ENCODE measurements around the gene RBP4.

The RBP4 gene

GRCh38 chr10:93594518-93594917, 6.5 kb downstream of the RBP4 start:
- Histone ChIP-seq H2BK5ac (ENCODE audit: low read length) (no peak overlapping the region), H3K79me1 (ENCODE audit: low read length) (no peaks in the 10 kb centered on the region), H3K4me1 (ENCODE audit: control insufficient read depth, low read depth, low read length) (no peaks in the 10 kb centered on the region), H3K27ac (ENCODE audit: low read depth, low read length) (no peak overlapping the region), H2AK5ac (ENCODE audit: low read length) (no peak overlapping the region), H3K9ac (ENCODE audit: low read length) (no peak overlapping the region), H2BK120ac (ENCODE audit: low read depth, low read length) (no peak overlapping the region), H4K5ac (ENCODE audit: low read length) (no peak overlapping the region), H3K27me3 (ENCODE audit: insufficient read depth, low read length, poor library complexity) (no peaks in the 10 kb centered on the region), H2BK15ac (replicated peaks; ENCODE audit: low read depth) (no peak overlapping the region), H3K36me3 (ENCODE audit: control insufficient read depth, insufficient read depth, low read length) (no peaks in the 10 kb centered on the region), H3K4me2 (ENCODE audit: low read length) (no peak overlapping the region), H3K4me3 (ENCODE audit: low read length) (no peak overlapping the region), H4K8ac (ENCODE audit: low read depth, low read length) (no peak overlapping the region), H3K4ac (ENCODE audit: low read depth, low read length) (no peak overlapping the region), H3K23ac (ENCODE audit: low read length) (no peak overlapping the region), H3K18ac (ENCODE audit: low read length) (no peak overlapping the region), H3K56ac (ENCODE audit: low read length) (no peak overlapping the region), H3K79me2 (ENCODE audit: control insufficient read depth, insufficient read depth, low read length) (no peaks in the 10 kb centered on the region)
- no peak for DNase-seq
- 100% methylated on average over 1 of the region's 7 CpGs for WGBS (ENCODE audit: extremely low coverage, insufficient coverage, low lambda C conversion rate)

GRCh38 chr10:93593749-93594148, 7.3 kb downstream of the RBP4 start:
- H2BK15ac ChIP-seq (replicated peaks; ENCODE audit: low read depth) = no peak overlapping the region
- no peak overlapping the region for H3K23ac ChIP-seq (ENCODE audit: low read length)
- no CpG with 5 or more reads among the region's 18 CpGs for WGBS (ENCODE audit: extremely low coverage, insufficient coverage, low lambda C conversion rate)
- no peak overlapping the region for H3K4ac ChIP-seq (ENCODE audit: low read depth, low read length)
- H3K36me3 ChIP-seq (ENCODE audit: control insufficient read depth, insufficient read depth, low read length) = no peaks in the 10 kb centered on the region
- no peak overlapping the region for H3K4me3 ChIP-seq (ENCODE audit: low read length)
- H4K8ac ChIP-seq (ENCODE audit: low read depth, low read length) = no peak overlapping the region
- H3K79me1 ChIP-seq (ENCODE audit: low read length) = no peaks in the 10 kb centered on the region
- H3K79me2 ChIP-seq (ENCODE audit: control insufficient read depth, insufficient read depth, low read length) = no peaks in the 10 kb centered on the region
- no peak overlapping the region for H2AK5ac ChIP-seq (ENCODE audit: low read length)
- no peak overlapping the region for H3K18ac ChIP-seq (ENCODE audit: low read length)
- no peak overlapping the region for H4K5ac ChIP-seq (ENCODE audit: low read length)
- no peak overlapping the region for H2BK120ac ChIP-seq (ENCODE audit: low read depth, low read length)
- no peaks in the 10 kb centered on the region for H3K4me1 ChIP-seq (ENCODE audit: control insufficient read depth, low read depth, low read length)
- no peak overlapping the region for H2BK5ac ChIP-seq (ENCODE audit: low read length)
- no peak for DNase-seq
- no peak overlapping the region for H3K9ac ChIP-seq (ENCODE audit: low read length)
- H3K27me3 ChIP-seq (ENCODE audit: insufficient read depth, low read length, poor library complexity) = no peaks in the 10 kb centered on the region
- H3K56ac ChIP-seq (ENCODE audit: low read length) = no peak overlapping the region
- H3K27ac ChIP-seq (ENCODE audit: low read depth, low read length) = no peak overlapping the region
- no peak overlapping the region for H3K4me2 ChIP-seq (ENCODE audit: low read length)

GRCh38 chr10:93593254-93593653, 7.8 kb downstream of the RBP4 start:
- no peak overlapping the region for H2BK120ac ChIP-seq (ENCODE audit: low read depth, low read length)
- H3K79me2 ChIP-seq (ENCODE audit: control insufficient read depth, insufficient read depth, low read length) = no peaks in the 10 kb centered on the region
- no CpG with 5 or more reads among the region's 4 CpGs for WGBS (ENCODE audit: extremely low coverage, insufficient coverage, low lambda C conversion rate)
- no peak overlapping the region for H4K5ac ChIP-seq (ENCODE audit: low read length)
- no peak overlapping the region for H3K4me3 ChIP-seq (ENCODE audit: low read length)
- no peak overlapping the region for H3K27ac ChIP-seq (ENCODE audit: low read depth, low read length)
- H3K36me3 ChIP-seq (ENCODE audit: control insufficient read depth, insufficient read depth, low read length) = no peaks in the 10 kb centered on the region
- H3K4me2 ChIP-seq (ENCODE audit: low read length) = no peak overlapping the region
- no peaks in the 10 kb centered on the region for H3K4me1 ChIP-seq (ENCODE audit: control insufficient read depth, low read depth, low read length)
- H2AK5ac ChIP-seq (ENCODE audit: low read length) = no peak overlapping the region
- H3K27me3 ChIP-seq (ENCODE audit: insufficient read depth, low read length, poor library complexity) = no peaks in the 10 kb centered on the region
- no peak overlapping the region for H2BK5ac ChIP-seq (ENCODE audit: low read length)
- no peak overlapping the region for H4K8ac ChIP-seq (ENCODE audit: low read depth, low read length)
- no peak for DNase-seq
- H2BK15ac ChIP-seq (replicated peaks; ENCODE audit: low read depth) = no peak overlapping the region
- no peak overlapping the region for H3K23ac ChIP-seq (ENCODE audit: low read length)
- no peak overlapping the region for H3K56ac ChIP-seq (ENCODE audit: low read length)
- H3K4ac ChIP-seq (ENCODE audit: low read depth, low read length) = no peak overlapping the region
- H3K9ac ChIP-seq (ENCODE audit: low read length) = no peak overlapping the region
- no peaks in the 10 kb centered on the region for H3K79me1 ChIP-seq (ENCODE audit: low read length)
- no peak overlapping the region for H3K18ac ChIP-seq (ENCODE audit: low read length)

GRCh38 chr10:93591065-93591808, 9.8 kb downstream of the RBP4 start:
- H3K4me2 ChIP-seq (ENCODE audit: low read length) = no peak overlapping the region
- H2BK5ac ChIP-seq (ENCODE audit: low read length) = no peak overlapping the region
- no peaks in the 10 kb centered on the region for H3K79me1 ChIP-seq (ENCODE audit: low read length)
- no peak overlapping the region for H2BK15ac ChIP-seq (replicated peaks; ENCODE audit: low read depth)
- no peak overlapping the region for H3K4me3 ChIP-seq (ENCODE audit: low read length)
- no peaks in the 10 kb centered on the region for H3K36me3 ChIP-seq (ENCODE audit: control insufficient read depth, insufficient read depth, low read length)
- H3K4ac ChIP-seq (ENCODE audit: low read depth, low read length) = no peak overlapping the region
- no peak overlapping the region for H3K27ac ChIP-seq (ENCODE audit: low read depth, low read length)
- H3K4me1 ChIP-seq (ENCODE audit: control insufficient read depth, low read depth, low read length) = no peaks in the 10 kb centered on the region
- H2AK5ac ChIP-seq (ENCODE audit: low read length) = no peak overlapping the region
- H3K79me2 ChIP-seq (ENCODE audit: control insufficient read depth, insufficient read depth, low read length) = no peaks in the 10 kb centered on the region
- no CpG with 5 or more reads among the region's 8 CpGs for WGBS (ENCODE audit: extremely low coverage, insufficient coverage, low lambda C conversion rate)
- H3K18ac ChIP-seq (ENCODE audit: low read length) = no peak overlapping the region
- no peak overlapping the region for H3K9ac ChIP-seq (ENCODE audit: low read length)
- no peak overlapping the region for H3K23ac ChIP-seq (ENCODE audit: low read length)
- H3K56ac ChIP-seq (ENCODE audit: low read length) = no peak overlapping the region
- H2BK120ac ChIP-seq (ENCODE audit: low read depth, low read length) = no peak overlapping the region
- DNase-seq = no peak
- no peak overlapping the region for H4K5ac ChIP-seq (ENCODE audit: low read length)
- H4K8ac ChIP-seq (ENCODE audit: low read depth, low read length) = no peak overlapping the region
- no peaks in the 10 kb centered on the region for H3K27me3 ChIP-seq (ENCODE audit: insufficient read depth, low read length, poor library complexity)

GRCh38 chr10:93590638-93591037, 10.4 kb downstream of the RBP4 start:
- Histone ChIP-seq H3K4me3 (ENCODE audit: low read length) (no peak overlapping the region), H3K4me2 (ENCODE audit: low read length) (no peak overlapping the region), H2BK5ac (ENCODE audit: low read length) (no peak overlapping the region), H3K79me2 (ENCODE audit: control insufficient read depth, insufficient read depth, low read length) (no peaks in the 10 kb centered on the region), H4K5ac (ENCODE audit: low read length) (no peak overlapping the region), H3K18ac (ENCODE audit: low read length) (no peak overlapping the region), H3K4me1 (ENCODE audit: control insufficient read depth, low read depth, low read length) (no peaks in the 10 kb centered on the region), H3K27ac (ENCODE audit: low read depth, low read length) (no peak overlapping the region), H3K79me1 (ENCODE audit: low read length) (no peaks in the 10 kb centered on the region), H3K27me3 (ENCODE audit: insufficient read depth, low read length, poor library complexity) (no peaks in the 10 kb centered on the region), H2BK15ac (replicated peaks; ENCODE audit: low read depth) (no peak overlapping the region), H3K4ac (ENCODE audit: low read depth, low read length) (no peak overlapping the region), H2AK5ac (ENCODE audit: low read length) (no peak overlapping the region), H3K36me3 (ENCODE audit: control insufficient read depth, insufficient read depth, low read length) (no peaks in the 10 kb centered on the region), H3K9ac (ENCODE audit: low read length) (no peak overlapping the region), H3K23ac (ENCODE audit: low read length) (no peak overlapping the region), H3K56ac (ENCODE audit: low read length) (no peak overlapping the region), H2BK120ac (ENCODE audit: low read depth, low read length) (no peak overlapping the region), H4K8ac (ENCODE audit: low read depth, low read length) (no peak overlapping the region)
- DNase-seq = no peak
- WGBS (ENCODE audit: extremely low coverage, insufficient coverage, low lambda C conversion rate) = no CpG with 5 or more reads among the region's 7 CpGs
